Stimulated activated CD8-positive, alpha-beta memory T cell treated with anti-CD3 and anti-CD28 coated beads, Interleukin-7, amount 100 ng/mL, for 48 hours (primary cell): ENCODE results near the gene CAMK2G.
"Not testable (repeated sequence)": the region's sequence is repeated elsewhere in the genome, so short reads cannot be mapped to it uniquely, and the experiment has no call there.

Experiments used
- DNase-seq, 2 donors: peaks; one replicate each; pipeline ENCODE4 v3.0.0-alpha.2; 2020; ENCODE audit warnings: low read depth in 1 of 2; ENCODE audit errors: extremely low read depth in 1 of 2

The CAMK2G gene

GRCh38 chr10:73905256-73906020 is 31.1 kb upstream of the CAMK2G start:
- no peak for DNase-seq

GRCh38 chr10:73902351-73902750 is 28.0 kb upstream of the CAMK2G start:
- DNase-seq: no peak

- no peak for DNase-seq
Measured at GRCh38 chr10:73901261-73901660, 26.9 kb upstream of the CAMK2G start.

- DNase-seq: no peak
Measured at GRCh38 chr10:73900064-73900463, 25.7 kb upstream of the CAMK2G start.

GRCh38 chr10:73899423-73899822 is 25.1 kb upstream of the CAMK2G start:
- DNase-seq: no peak

- DNase-seq: no peak
Measured at GRCh38 chr10:73898730-73899410, 24.5 kb upstream of the CAMK2G start.

GRCh38 chr10:73897693-73898092 is 23.3 kb upstream of the CAMK2G start:
- no peak for DNase-seq

- DNase-seq: not testable (repeated sequence)
Measured at GRCh38 chr10:73895381-73895780, 21.0 kb upstream of the CAMK2G start.

- DNase-seq: no peak
Measured at GRCh38 chr10:73894245-73894971, 20.1 kb upstream of the CAMK2G start.

- DNase-seq: no peak
Measured at GRCh38 chr10:73893426-73893825, 19.1 kb upstream of the CAMK2G start.

- no peak for DNase-seq
Measured at GRCh38 chr10:73892310-73893030, 18.1 kb upstream of the CAMK2G start.

GRCh38 chr10:73891540-73891939 is 17.2 kb upstream of the CAMK2G start:
- DNase-seq: no peak

GRCh38 chr10:73890830-73891229 is 16.5 kb upstream of the CAMK2G start:
- not testable (repeated sequence) for DNase-seq

GRCh38 chr10:73890261-73890660 is 15.9 kb upstream of the CAMK2G start:
- no peak for DNase-seq

- DNase-seq: not testable (repeated sequence)
Measured at GRCh38 chr10:73889416-73889815, 15.1 kb upstream of the CAMK2G start.

- DNase-seq: no peak
Measured at GRCh38 chr10:73889014-73889413, 14.7 kb upstream of the CAMK2G start.

GRCh38 chr10:73888514-73888913 is 14.2 kb upstream of the CAMK2G start:
- DNase-seq: no peak

GRCh38 chr10:73887294-73888039 is 13.1 kb upstream of the CAMK2G start:
- no peak for DNase-seq

- no peak for DNase-seq
Measured at GRCh38 chr10:73886661-73887293, 12.4 kb upstream of the CAMK2G start.

GRCh38 chr10:73886085-73886529 is 11.8 kb upstream of the CAMK2G start:
- no peak for DNase-seq
